CD4-positive, alpha-beta T cell treated with Interleukin-2 at 100 ng/mL for 4 hours (primary cell): Measurements from ENCODE around the gene CTNNA2.

Experiments used
- DNase-seq: peaks from one replicate; pipeline ENCODE4 v3.0.0-alpha.2; 2020; ENCODE audit warnings: low spot score

Gene CTNNA2

DNA sequence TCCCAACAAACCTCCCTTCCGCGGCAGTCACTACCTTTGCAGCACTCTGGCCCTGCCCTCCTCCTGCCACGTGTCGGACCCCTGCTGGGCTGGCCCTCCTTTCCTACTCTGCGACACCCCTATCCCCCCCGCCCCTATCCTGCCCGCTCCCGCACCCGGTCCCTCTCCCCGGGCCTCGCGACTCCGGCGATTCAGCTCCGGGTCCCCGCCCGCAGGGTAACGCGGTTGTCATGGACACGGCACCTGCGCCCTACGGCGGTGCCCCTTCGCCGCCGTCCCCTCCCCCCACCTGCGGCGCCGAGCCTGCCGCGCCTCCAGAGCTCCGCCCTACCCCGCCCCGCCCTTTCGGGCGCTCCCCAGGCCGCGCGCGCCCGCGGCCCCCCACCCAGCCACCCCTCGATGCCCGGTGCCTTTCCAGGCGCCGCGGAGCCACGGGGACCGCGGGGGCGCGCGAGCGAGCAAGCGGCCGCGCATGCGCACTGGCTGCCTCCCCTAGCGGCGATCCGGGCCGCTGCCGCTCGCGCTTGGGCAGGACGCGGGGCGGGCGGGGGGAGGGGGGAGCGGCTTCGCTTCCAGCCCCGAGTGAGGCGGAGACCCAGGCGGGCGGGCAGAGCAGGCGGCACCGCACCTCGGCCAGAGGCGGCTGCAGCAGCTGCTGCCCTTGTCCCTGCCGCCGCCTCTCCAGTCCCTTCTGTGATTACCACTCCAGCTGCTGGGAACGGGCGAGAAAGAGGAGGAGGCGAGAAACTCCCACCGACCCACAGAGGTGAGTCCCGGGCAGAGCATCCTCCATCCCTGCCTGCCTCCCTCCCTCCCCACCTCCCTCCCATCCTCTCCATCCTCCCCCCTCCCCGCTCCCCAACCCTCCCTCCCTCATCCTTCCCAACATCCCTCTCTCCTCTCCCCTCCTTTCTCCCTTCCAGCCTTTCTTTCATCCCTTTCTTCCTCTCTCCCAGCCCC, at the start of gene CTNNA2:
Gene CTNNA2, plus strand, starts transcription at position 610 of the 960 bp plus-strand sequence.
- DNase-seq = no peak

DNA sequence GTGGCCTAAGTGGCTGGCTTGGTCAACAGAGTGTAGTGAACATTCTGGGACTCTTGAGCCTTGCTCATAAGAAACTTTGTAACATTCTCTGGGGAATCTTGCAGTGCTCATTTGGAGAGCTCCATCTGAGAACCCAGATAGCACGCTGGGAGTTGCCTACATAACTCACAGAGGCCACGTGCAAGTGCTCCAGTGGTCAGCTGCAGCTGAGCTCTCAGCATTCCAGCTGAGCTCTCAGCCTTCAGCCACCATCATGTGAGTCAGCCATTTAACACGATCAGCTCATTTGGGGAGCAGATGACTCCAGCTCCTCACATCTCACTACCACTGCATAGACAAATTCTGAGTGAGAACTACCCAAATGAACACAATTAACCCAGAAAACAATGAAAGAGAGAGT, 25.5 kb upstream of the CTNNA2 start:
- DNase-seq = no peak

DNA sequence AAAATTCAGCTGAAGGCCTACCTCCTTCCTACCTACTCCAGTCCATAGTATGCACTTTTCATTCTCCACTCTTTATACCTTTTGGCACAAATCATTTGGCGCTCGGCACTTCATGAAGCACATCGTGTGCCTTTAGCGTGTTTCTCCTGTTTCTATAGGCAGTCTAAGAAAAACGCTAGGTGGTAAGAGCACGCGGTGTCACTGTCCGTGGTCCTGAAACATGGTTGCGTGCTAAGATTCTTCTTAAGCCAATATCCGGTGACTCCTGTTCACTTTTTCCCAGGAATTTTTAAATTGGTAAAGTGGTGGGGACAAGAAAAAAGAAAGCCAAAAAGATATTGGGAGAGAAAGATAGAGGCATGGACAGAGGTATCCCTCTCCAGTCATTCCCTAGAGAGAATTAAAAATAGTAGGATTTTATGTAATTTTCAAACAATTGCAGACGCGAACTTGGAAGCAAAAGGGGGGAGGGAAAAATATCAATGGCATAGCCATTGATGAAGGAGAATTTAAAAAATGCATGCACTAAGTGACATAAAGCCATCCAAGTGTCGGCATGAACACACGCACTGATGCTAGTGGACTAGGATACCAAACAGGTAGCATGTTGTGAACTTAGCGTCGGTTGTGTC, 1.4 kb upstream of the CTNNA2 start:
- DNase-seq = no peak

DNA sequence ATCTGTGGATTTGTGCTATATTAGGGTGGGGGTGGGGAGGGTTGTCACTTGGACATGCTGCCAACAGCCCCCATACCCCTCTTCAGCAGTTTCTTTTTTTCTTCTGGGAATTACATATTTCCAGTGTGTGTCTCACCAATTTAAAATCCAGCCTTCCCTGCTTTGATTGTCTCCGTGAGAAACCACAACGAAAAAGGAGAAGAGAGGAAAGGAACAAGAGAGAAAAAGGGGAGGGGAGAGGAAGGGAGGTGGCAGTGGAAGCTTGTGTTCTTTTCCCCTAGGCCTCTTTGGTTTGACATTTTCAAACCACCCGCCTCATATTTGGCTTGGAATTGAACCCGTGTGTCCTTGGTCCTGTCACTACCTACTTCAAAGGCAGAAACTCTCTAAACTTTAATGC, 860 bp downstream of the CTNNA2 start:
- no peak for DNase-seq

DNA sequence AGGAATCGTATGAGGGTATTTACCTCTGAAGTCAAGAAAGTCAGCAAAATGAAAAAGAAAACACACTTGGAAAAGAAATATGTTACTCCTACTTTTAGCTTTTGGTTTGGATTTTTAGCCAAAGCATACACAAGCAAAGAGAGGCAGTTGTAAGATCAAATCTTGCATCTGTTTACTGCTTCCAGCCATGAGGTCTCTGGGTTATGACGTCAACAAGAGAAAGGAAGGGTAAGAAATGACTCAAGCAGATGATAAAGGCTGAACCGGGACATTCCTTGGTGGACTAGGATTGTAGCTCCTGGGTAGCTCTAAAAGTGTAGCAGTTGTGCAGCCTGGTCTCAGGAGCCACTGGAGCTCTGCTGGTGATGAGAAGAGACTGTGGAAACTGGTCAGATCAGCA, 16.8 kb downstream of the CTNNA2 start:
- no peak for DNase-seq

DNA sequence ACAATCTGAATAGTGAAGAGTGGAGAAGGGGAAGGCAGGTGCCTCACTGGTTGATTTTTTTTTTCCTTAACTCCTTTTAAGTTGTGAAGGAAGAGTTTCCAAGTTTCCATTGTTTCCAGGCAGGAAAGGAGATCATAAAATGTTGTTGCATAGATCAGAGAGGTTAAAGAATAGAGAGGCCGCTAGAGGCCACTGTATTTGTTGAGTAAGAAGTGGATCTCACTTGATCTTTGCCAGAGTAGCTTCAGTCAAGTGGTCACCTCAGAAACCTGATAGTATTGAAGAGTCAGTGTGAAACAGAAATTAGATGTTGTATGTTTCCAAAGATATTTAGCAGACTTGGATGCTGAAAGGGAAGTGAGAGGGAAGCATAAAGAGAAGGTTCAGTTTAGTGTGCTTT, 17.6 kb downstream of the CTNNA2 start:
- DNase-seq = no peak

DNA sequence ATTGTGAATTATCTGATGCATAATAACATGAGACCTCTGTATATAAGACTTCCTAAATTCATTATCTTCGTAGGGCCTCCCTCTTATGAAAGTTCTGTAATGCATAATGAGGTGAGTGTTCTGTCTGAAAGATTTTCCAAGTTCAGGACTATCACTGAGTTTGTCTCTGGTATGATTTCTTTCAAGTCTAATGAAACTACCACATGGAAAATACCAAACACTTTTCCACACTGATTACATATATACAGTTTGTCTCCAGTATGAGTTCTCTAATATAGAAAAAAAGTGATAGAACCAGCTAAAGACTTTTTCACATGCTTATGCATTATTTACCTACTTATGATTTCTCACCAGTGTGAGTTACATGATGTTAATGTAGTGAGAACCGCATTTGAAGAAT, 34.7 kb downstream of the CTNNA2 start:
- no peak for DNase-seq

DNA sequence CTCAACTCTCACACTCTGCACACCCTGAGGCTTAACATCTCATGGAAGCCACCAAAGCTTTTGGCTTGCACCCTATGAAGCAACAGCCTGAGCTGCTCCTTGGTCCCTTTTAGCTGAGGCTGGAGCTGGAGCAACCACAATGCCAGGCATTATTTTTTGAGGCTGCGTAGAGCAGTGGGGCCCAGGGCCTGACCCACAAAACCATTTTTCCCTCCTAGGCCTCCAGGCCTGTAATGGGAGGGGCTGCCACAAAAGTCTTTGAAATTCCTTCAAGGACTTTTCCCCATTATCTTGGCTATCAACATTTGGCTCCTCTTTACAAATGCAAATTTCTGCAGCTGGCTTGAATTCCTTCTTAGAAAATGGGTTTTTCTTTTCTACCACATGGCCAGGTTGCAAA, 39.8 kb downstream of the CTNNA2 start:
- DNase-seq = no peak

DNA sequence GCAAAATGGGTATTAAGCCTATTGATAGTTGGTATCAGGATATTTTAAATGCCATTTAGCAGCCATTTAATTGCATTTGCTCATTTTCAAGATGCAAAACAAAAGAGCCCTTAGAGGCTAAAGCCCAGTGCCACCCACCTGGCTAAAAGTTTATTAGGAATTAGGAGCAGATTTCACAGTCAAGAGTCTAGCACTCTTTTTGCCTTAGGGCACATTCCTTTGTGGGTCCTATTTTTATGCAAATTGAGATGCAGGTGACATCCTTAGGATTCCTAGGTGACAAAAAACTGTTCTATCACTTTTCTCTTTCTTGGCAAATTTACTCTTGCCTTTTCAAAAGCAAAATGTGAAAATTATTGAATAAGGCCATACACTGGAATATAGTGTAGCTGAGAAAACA, 42.0 kb downstream of the CTNNA2 start:
- no peak for DNase-seq

GRCh38 chr2:79564065-79564464, 51.2 kb downstream of the CTNNA2 start:
- DNase-seq = no peak

GRCh38 chr2:79569048-79569447, 56.2 kb downstream of the CTNNA2 start:
- no peak for DNase-seq

GRCh38 chr2:79573895-79574674, 61.2 kb downstream of the CTNNA2 start:
- no peak for DNase-seq

DNA sequence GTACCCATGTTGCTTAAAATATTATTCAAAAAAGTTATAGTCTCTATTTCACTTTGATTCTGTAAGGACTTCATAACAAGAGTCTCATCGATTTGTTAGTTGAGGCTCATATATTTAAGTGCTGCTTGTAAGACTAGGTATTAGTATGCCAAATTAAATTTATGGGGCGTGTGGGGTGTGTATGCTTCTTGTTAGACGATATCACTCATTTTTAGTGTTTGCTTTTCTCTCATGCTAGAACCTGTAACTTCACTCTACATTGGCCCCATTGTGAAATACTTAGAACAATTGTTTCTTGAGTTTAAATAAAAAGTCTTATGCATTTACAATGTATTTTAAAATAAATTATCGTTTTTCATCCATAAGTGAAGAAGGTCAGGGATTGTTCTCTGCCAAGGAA, 63.6 kb downstream of the CTNNA2 start:
- no peak for DNase-seq

DNA sequence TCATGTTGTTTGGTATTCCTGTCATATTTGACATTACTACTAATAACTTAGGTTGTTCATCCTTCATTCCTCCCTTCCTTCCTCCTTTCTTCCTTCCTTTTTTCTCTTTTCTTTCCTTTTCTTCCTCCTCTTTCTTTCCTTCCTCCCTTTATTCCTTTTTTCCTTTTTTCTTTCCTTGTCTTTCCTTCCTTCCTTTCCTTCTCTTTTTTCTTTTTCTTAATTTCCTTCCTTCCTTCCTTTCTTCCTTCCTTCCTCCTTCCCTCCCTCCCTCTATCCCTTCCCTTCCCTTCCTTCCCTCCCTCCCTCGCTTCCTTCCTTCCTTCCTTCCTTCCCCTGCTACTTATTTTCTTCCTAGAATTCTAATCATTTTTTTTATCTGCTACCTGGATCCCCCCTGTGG, 66.1 kb downstream of the CTNNA2 start:
- DNase-seq = no peak

GRCh38 chr2:79580175-79580574, 67.3 kb downstream of the CTNNA2 start:
- no peak for DNase-seq

DNA sequence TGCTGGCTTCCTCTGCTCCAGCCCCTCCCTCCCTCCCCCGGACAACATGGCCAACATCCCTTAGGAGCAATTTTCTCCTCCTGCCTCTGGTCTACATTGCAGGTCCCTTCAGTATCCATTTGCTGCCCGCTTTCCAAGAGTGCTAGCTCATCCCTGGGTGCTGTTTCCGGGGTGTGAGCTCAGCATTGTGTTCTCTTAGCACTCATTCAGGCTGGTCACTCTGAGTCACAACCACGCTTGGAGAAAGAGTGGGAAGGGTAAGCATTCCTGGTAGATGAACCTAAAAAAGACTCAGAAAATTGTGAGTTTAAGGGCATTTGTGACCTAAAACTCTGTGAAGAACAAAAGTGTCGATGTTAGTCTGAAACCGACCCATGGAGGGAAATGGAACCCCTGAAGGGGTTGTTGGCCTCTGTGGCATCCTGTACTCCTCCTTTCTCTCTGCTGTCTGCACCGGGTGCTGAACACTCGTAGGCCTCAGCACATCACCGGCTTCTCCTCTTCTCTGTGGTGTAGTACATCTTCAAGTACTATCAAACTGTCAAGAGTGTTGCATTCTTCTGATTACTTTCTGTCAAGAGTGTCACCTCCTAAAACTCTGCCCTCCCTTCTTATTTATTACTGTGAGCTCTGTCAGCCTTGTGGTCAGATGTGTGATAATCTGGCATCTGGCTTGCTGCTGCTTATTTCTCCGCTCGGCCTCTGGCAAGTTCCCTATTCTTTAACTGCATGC, 73.0 kb downstream of the CTNNA2 start:
- DNase-seq = no peak

DNA sequence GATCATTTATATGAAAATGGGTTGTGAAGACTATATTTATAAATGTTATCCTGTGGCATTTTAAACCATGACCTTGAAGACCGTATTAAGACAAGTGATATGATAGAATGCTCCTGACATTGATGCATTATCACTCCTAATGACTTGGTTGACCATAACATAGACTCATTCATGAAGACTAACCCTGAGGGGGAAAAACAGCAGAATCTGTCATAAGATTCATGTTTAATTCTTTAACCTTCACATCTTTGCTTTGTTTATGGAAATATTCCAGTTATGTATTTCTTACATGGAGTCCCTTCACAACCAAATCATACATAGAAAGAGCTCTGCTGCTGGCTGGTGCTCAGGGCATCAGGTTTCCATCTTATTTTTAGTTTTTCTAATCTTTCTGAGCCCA, 78.4 kb downstream of the CTNNA2 start:
- no peak for DNase-seq

- no peak for DNase-seq
Observed at GRCh38 chr2:79593237-79593867, 80.5 kb downstream of the CTNNA2 start.

GRCh38 chr2:79596403-79596802, 83.6 kb downstream of the CTNNA2 start:
- no peak for DNase-seq

DNA sequence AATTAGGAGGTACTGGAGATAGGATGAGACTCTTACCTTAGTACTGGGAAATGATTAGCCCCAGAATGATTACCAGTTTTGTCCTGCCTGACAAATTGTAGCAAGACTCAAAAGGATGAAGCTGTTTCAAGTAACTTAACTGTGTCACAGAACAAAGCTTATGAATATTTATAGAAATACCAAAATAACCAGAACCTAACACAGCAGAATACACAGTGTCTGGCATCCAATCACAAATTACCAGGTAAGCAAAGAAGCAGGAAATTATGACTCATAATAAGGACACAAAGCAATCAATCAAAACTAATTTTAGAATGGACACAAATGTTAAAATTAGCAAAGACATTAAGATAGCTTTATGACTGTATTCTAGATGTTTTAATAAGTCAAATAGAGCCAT, 91.9 kb downstream of the CTNNA2 start:
- no peak for DNase-seq

DNA sequence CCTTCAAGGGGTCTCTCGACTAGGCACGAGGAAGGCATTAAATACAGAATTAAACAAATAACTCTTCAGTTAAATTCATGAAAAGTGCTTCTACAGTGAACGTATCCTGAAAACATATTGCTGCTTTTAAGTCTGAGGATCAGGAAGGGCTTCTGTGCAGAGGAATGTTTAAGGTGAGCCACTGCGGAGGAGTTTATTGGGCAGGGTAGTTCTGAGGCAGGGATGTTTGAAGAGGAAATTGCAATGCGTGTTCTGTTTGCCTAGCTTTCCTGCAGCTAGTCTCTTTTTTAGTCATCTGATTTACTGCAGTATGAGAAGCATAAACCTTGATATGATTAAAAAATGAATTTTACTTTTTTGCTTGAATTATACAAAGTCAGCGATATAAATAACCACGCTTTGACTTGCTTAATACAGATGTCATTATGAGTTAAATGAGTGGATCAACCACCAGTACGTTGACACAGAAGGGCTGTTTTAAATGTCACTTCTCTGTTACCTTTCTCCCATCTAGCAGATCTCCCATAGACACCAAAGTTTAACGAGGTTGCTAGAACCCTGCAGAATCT, 98.7 kb downstream of the CTNNA2 start:
- no peak for DNase-seq
